Right lobe of liver (tissue), 6 donors: ENCODE measurements around the gene TYW3. TPM values are rescaled to one million over a fixed set of nuclear protein-coding genes. Genes with fewer than 3 reads are reported as not detected.
"Not testable (repeated sequence)": the region's sequence is repeated elsewhere in the genome, so short reads cannot be mapped to it uniquely, and the experiment has no call there.

Experiments
- ATAC-seq, 4 donors: fragments of 200-7000 bp; cut with Tn5 transposase; one replicate each; pipeline ENCODE4 v1.9.1; 2020; ENCODE audit warnings: mild to moderate bottlenecking in 4 of 4, moderate library complexity in 4 of 4
- DNase-seq, 3 donors: peaks; one replicate each; pipeline ENCODE4 v3.0.0-alpha.2; 2020
- H3K27ac ChIP-seq, 3 donors: fragments of 200-600 bp; one replicate each; pipeline ENCODE4 v1.8.0; 2022
- H3K27me3 ChIP-seq, 2 donors: fragments of 200-600 bp; one replicate each; pipeline ENCODE4 v1.8.0; 2022
- H3K36me3 ChIP-seq, 4 donors: fragments of 200-600 bp; sonication (generic) in 1 of 4; one replicate each; pipeline versions ENCODE4 v1.5.1 to v1.8.0; 2017 to 2022; ENCODE audit warnings: control low read depth in 1 of 4
- H3K4me1 ChIP-seq, 4 donors: fragments of 200-600 bp; sonication (generic) in 1 of 4; one replicate each; pipeline versions ENCODE4 v1.5.1 to v1.8.0; 2017 to 2022; ENCODE audit warnings: control low read depth in 1 of 4
- H3K4me3 ChIP-seq, 3 donors: fragments of 200-600 bp; one replicate each; pipeline ENCODE4 v1.8.0; 2022
- H3K9me3 ChIP-seq, 4 donors: fragments of 200-600 bp; sonication (generic) in 1 of 4; one replicate each; pipeline versions ENCODE4 v1.5.1 to v1.8.0; 2017 to 2022; ENCODE audit warnings: control low read depth in 1 of 4
- CTCF ChIP-seq, 4 donors: fragments of 200-600 bp in 3 of 4; fragments of 450-650 bp in 1 of 4; IDR thresholded peaks; one replicate each; pipeline versions ENCODE4 v1.5.1 to v1.8.0; 2016 to 2022; ENCODE audit warnings: antibody characterized with exemption in 4 of 4, mild to moderate bottlenecking in 2 of 4
- POLR2A ChIP-seq: fragments of 450-650 bp; IDR thresholded peaks from one replicate; pipeline ENCODE4 v1.6.1; 2017; ENCODE audit warnings: antibody characterized with exemption, mild to moderate bottlenecking
- WGBS: methylation state at CpG from one replicate; pipeline ENCODE4 v1.1.6; 2018; ENCODE audit warnings: low coverage, low lambda C conversion rate; ENCODE audit not compliant: insufficient coverage; ENCODE audit errors: missing lambda C conversion rate; 5-methylcytosine and 5-hydroxymethylcytosine counted together
- intact Hi-C, 2 donors: fragments of 100-400 bp; cut with DNase I; formaldehyde crosslinking; loops; one replicate each; pipeline versions ENCODE4 v1.11.2 to v1.14.1; 2022
- total RNA-seq, 6 experiments: library from RNA; depleted of rRNA in 2 of 6; stranded (reverse); fragments of >200 nt in 2 of 6; fragmentation: NEBNext Ultra II Directional in 3 of 6; extraction: Animal tissue kit (Norgen Biotek cat#: 25700) in 3 of 6; gene quantifications; one replicate each; pipeline versions ENCODE4 v1.1.0 to v1.2.4, GENCODE V29; 2016 to 2023
- donor health status: DM: no; HTN: yes; CAD: no.
- donor health status: DM: no; HTN: no; CAD: no.
- donor health status: DM: no; HTN: no; CAD: no.
- donor health status: DM: no; HTN: yes; CAD: no.
- donor health status: DM: no; HTN: yes; CAD: no.

Gene TYW3
- total RNA-seq, 6 experiments from 2014 or later = 7.4 to 10.8 (median 8.5) TPM

DNA sequence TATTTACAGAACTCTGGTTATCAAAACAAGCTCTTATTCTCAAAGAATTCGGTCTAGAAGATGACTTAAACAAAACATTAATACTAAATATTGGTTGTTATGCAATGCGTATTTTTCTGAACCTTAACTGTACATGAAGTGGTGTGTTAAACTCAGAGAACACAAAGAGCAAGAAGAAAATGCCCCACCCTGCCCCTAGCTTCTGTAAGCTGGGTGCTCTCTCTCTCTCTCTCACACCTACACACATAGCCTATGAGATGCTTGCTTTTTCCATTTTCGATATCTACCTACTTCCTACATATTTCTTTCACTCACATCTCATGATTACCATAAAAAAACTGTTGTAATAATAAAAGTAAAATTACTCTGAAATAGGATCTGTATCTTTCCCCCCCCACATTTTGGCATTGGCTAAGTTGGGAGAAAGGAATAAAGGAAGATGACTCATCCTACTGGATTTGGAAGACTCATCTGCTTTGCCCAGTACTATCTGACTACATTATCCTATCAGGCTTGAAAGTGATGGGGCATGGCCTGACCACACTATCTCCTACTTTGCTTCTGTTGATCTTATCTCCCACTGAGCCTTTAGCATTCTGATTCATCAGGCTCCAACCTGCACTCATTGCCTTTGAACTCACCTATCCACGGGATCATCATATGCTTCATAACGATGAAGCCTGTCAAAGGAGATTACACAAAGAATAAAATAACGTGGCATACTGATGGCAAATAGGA, 3.0 kb upstream of the TYW3 start:
- Histone ChIP-seq H3K36me3 (no peaks in the 10 kb centered on the region), H3K4me3 (peak overlapping the region in 1 of 3 donors; percentile 77), H3K9me3 (no peaks in the 10 kb centered on the region), H3K27me3 (no peaks in the 10 kb centered on the region), H3K27ac (peak overlapping the region; percentile 89 to 97 (median 94)), H3K4me1 (peaks cover 0 to 48% (median 2%) of the 10 kb centered on the region in 4 donors)
- ATAC-seq (peak in 2 of 4 donors; percentile 45 to 61), DNase-seq (peak in 1 of 3 donors; percentile 24)
- intact Hi-C loops = no loop called here
- no peak for TF ChIP-seq CTCF (IDR thresholded peaks at IDR 0.05)
- peak; percentile 77 for TF ChIP-seq POLR2A
- WGBS = 57% methylated on average over 6 of the region's 6 CpGs

- H3K27me3 ChIP-seq = no peaks in the 10 kb centered on the region
- peaks cover 0 to 1% (median 0%) of the 10 kb centered on the region in 4 donors for H3K36me3 ChIP-seq
- WGBS = 31% methylated on average over 10 of the region's 11 CpGs
- H3K27ac ChIP-seq = peak overlapping the region; percentile 89 to 97 (median 94)
- intact Hi-C loops = no loop called here
- ATAC-seq (peak; percentile 60 to 71 (median 66)), DNase-seq (peak in 1 of 3 donors; percentile 67)
- peaks cover 0 to 53% (median 3%) of the 10 kb centered on the region in 4 donors for H3K4me1 ChIP-seq
- H3K9me3 ChIP-seq = no peaks in the 10 kb centered on the region
- TF ChIP-seq CTCF (IDR thresholded peaks at IDR 0.05) (no peak), POLR2A (peak; percentile 93)
- peak overlapping the region; percentile 65 to 80 (median 77) for H3K4me3 ChIP-seq
These were observed 1.4 kb upstream of the TYW3 start for GRCh38 chr1:74731399-74732052.

DNA sequence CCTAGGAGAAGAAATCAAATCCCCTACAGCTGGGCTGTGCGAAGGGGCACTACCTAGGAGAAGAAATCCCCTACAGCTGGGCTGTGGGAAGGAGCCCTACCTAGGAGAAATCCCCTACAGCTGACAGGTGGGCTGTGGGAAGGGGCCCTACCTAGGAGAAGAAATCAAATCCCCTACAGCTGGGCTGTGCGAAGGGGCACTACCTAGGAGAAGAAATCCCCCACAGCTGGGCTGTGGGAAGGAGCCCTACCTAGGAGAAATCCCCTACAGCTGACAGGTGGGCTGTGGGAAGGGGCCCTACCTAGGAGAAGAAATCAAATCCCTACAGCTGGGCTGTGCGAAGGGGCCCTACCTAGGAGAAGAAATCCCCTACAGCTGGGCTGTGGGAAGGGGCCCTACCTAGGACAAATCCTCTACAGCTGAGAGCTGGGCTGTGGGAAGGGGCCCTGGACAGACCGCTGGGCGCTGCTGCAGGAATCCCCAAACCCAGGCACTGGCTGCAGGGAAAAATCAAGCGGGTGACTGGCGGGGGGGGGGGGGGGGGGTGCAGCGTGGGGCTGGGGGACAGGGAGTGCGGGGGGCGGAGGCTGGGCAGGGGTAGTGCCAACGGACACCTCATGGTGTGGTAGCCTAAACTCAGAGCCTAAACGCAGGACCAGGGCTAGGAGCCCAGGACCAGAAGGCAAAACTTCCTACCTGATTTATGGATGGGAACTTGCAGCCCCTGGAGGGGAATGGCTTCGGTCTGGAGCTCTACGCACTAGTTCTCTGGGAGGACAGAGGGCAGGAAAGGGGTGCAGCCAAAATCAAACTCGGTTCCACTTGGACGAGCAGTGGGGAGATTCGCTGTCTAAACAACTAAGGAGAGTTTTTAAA, 643 bp upstream of the TYW3 start:
- H3K9me3 ChIP-seq, intact Hi-C loops, H3K27me3 ChIP-seq, H3K36me3 ChIP-seq: not testable (repeated sequence)
- ATAC-seq (peak; percentile 12 to 30 (median 18)), DNase-seq (peak in 2 of 3 donors; percentile 17 to 49)
- WGBS = 6% methylated on average over 8 of the region's 17 CpGs
- H3K4me1 ChIP-seq = peaks cover 0 to 52% (median 3%) of the 10 kb centered on the region in 4 donors
- H3K27ac ChIP-seq = peak overlapping the region; percentile 89 to 97 (median 94)
- peak overlapping the region; percentile 65 to 80 (median 77) for H3K4me3 ChIP-seq

GRCh38 chr1:74733604-74734484, 892 bp downstream of the TYW3 start:
- intact Hi-C loops = no loop called here
- TF ChIP-seq POLR2A (no peak), CTCF (IDR thresholded peaks at IDR 0.05) (peak; percentile 70 to 77 (median 75))
- no peak for DNase-seq
- H3K27ac ChIP-seq = peak overlapping the region; percentile 89 to 97 (median 94)
- H3K4me3 ChIP-seq = peak overlapping the region; percentile 65 to 80 (median 77)
- H3K9me3 ChIP-seq = no peaks in the 10 kb centered on the region
- ATAC-seq = peak; percentile 56 to 71 (median 62)
- peaks cover 0 to 47% (median 3%) of the 10 kb centered on the region in 4 donors for H3K4me1 ChIP-seq
- 19% methylated on average over 11 of the region's 11 CpGs for WGBS
- no peaks in the 10 kb centered on the region for H3K27me3 ChIP-seq
- H3K36me3 ChIP-seq = peaks cover 3 to 13% (median 7%) of the 10 kb centered on the region in 4 donors
